Right lobe of liver (tissue), 4 donors: ENCODE data around the gene FGFR3.

ENCODE experiments used
- CTCF ChIP-seq, 4 donors: fragments of 200-600 bp in 3 of 4; fragments of 450-650 bp in 1 of 4; IDR thresholded peaks; one replicate each; pipeline versions ENCODE4 v1.5.1 to v1.8.0; 2016 to 2022; ENCODE audit warnings: antibody characterized with exemption in 4 of 4, mild to moderate bottlenecking in 2 of 4
- POLR2A ChIP-seq: fragments of 450-650 bp; IDR thresholded peaks from one replicate; pipeline ENCODE4 v1.6.1; 2017; ENCODE audit warnings: antibody characterized with exemption, mild to moderate bottlenecking
- donor health status: DM: no; HTN: no; CAD: no.
- donor health status: DM: no; HTN: no; CAD: no.
- donor health status: DM: no; HTN: yes; CAD: no.

GRCh38 chr4:1805493-1806222 is 12.6 kb downstream of the FGFR3 start:
- TF ChIP-seq POLR2A (no peak), CTCF (IDR thresholded peaks at IDR 0.05) (no peak)
